ENCODE measurements around the gene MRPS6.

MRPS6 gene

GRCh38 chr21:34126691-34127090 lies 53.3 kb downstream of the MRPS6 start:
- Histone ChIP-seq H3K36me3 (ENCODE audit: control insufficient read depth, insufficient read depth, low read length) (peaks cover 15% of the 10 kb centered on the region), H3K4me3 (replicated peaks; ENCODE audit: low read depth, low read length) (no peak overlapping the region), H3K27me3 (replicated peaks; ENCODE audit: control insufficient read depth, insufficient read depth, low read length) (no peaks in the 10 kb centered on the region)
- DNase-seq (ENCODE audit: extremely low read depth, insufficient read length), result no peak
- no peak for TF ChIP-seq CTCF (IDR thresholded peaks at IDR 0.05; ENCODE audit: insufficient read depth, low read length, poor library complexity, severe bottlenecking)

GRCh38 chr21:34128124-34128523 lies 54.7 kb downstream of the MRPS6 start:
- no peak for DNase-seq (ENCODE audit: extremely low read depth, insufficient read length)
- Histone ChIP-seq H3K27me3 (replicated peaks; ENCODE audit: control insufficient read depth, insufficient read depth, low read length) (no peaks in the 10 kb centered on the region), H3K36me3 (ENCODE audit: control insufficient read depth, insufficient read depth, low read length) (peaks cover 16% of the 10 kb centered on the region), H3K4me3 (replicated peaks; ENCODE audit: low read depth, low read length) (no peak overlapping the region)
- TF ChIP-seq CTCF (IDR thresholded peaks at IDR 0.05; ENCODE audit: insufficient read depth, low read length, poor library complexity, severe bottlenecking), result no peak

- Histone ChIP-seq H3K4me3 (replicated peaks; ENCODE audit: low read depth, low read length) (no peak overlapping the region), H3K36me3 (ENCODE audit: control insufficient read depth, insufficient read depth, low read length) (peaks cover 18% of the 10 kb centered on the region), H3K27me3 (replicated peaks; ENCODE audit: control insufficient read depth, insufficient read depth, low read length) (no peaks in the 10 kb centered on the region)
- DNase-seq (ENCODE audit: extremely low read depth, insufficient read length), result no peak
- no peak for TF ChIP-seq CTCF (IDR thresholded peaks at IDR 0.05; ENCODE audit: insufficient read depth, low read length, poor library complexity, severe bottlenecking)
Observed at GRCh38 chr21:34128674-34129038, 55.3 kb downstream of the MRPS6 start.

GRCh38 chr21:34129039-34129891 lies 55.9 kb downstream of the MRPS6 start:
- DNase-seq (ENCODE audit: extremely low read depth, insufficient read length), result no peak
- no peak overlapping the region for H3K4me3 ChIP-seq (replicated peaks; ENCODE audit: low read depth, low read length)
- peaks cover 19% of the 10 kb centered on the region for H3K36me3 ChIP-seq (ENCODE audit: control insufficient read depth, insufficient read depth, low read length)
- H3K27me3 ChIP-seq (replicated peaks; ENCODE audit: control insufficient read depth, insufficient read depth, low read length), result no peaks in the 10 kb centered on the region
- TF ChIP-seq CTCF (IDR thresholded peaks at IDR 0.05; ENCODE audit: insufficient read depth, low read length, poor library complexity, severe bottlenecking), result no peak

- TF ChIP-seq CTCF (IDR thresholded peaks at IDR 0.05; ENCODE audit: insufficient read depth, low read length, poor library complexity, severe bottlenecking), result no peak
- no peak for DNase-seq (ENCODE audit: extremely low read depth, insufficient read length)
- Histone ChIP-seq H3K4me3 (replicated peaks; ENCODE audit: low read depth, low read length) (no peak overlapping the region), H3K27me3 (replicated peaks; ENCODE audit: control insufficient read depth, insufficient read depth, low read length) (no peaks in the 10 kb centered on the region), H3K36me3 (ENCODE audit: control insufficient read depth, insufficient read depth, low read length) (peaks cover 16% of the 10 kb centered on the region)
Observed at GRCh38 chr21:34129901-34130715, 56.7 kb downstream of the MRPS6 start.
